ENCODE results near the gene SPATA21. TPM values are rescaled to one million over a fixed set of nuclear protein-coding genes. Genes with fewer than 3 reads are reported as not detected.

SPATA21 gene
- polyA plus RNA-seq, 1 donor (not counting 4 experiments of a cell fraction or from before 2014, with no cell fraction given): 0.04 TPM

DNA sequence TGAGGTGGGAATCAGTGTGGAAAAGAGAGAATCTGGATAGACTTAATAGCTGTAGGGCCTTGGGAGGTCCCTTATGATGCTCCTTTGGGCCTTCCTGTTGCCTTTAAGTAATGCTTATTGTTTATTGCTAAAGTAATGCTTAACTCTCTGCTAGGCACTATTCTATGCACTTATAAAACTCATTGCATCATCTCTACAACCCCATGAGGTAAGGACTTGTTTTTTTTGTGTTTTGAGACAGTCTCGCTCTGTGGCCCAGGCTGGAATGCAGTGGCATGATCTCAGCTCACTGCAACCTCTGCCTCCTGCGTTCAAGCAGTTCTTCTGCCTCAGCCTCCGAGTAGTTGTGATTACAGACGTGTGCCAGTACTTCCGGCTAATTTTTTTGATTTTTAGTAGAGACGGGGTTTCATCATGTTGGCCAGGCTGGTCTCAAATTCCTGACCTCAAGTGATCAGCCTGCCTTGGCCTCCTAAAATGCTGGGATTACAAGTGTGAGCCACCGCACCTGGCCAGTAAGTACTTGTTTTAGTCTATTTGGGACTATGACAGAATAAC is 25.6 kb upstream of the SPATA21 start:
- H3K4me1 ChIP-seq (ENCODE audit: control insufficient read depth, extremely low read depth, insufficient read depth, low read length): no peaks in the 10 kb centered on the region
- FAIRE-seq: no peak

DNA sequence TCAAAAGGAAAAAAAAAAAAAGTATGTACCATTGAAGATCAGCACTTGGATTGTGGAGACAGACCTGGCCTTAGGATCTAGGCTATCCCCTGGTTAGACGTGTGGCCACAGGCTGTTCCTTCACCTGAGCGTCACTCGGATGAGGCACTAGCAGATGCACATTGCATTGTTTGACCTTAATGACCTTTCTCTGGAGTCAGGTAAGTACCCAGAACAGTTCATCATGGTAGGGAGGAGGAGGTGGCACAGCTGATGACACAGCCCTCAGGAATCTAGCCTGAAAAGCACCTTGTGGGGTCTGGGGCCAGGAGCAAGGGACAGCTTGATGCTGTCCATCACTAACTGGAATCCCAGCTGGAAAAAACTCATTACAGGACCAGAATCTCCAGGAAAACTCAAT is 24.5 kb upstream of the SPATA21 start:
- Histone ChIP-seq H3K27me3 (ENCODE audit: control insufficient read depth, extremely low read depth, insufficient read depth, low read length) (no peaks in the 10 kb centered on the region), H3K4me1 (ENCODE audit: control insufficient read depth, extremely low read depth, insufficient read depth, low read length) (no peaks in the 10 kb centered on the region), H3K9me1 (ENCODE audit: control insufficient read depth, extremely low read depth, insufficient read depth, low read length) (no peaks in the 10 kb centered on the region), H2AFZ (ENCODE audit: control insufficient read depth, low read length) (no peak overlapping the region), H3K4me2 (ENCODE audit: control insufficient read depth, extremely low read depth, insufficient read depth, low read depth, low read length) (no peak overlapping the region), H4K20me1 (ENCODE audit: control insufficient read depth, extremely low read depth, insufficient read depth, low read length) (no peaks in the 10 kb centered on the region), H3K79me2 (ENCODE audit: control insufficient read depth, insufficient read depth, low read length) (no peaks in the 10 kb centered on the region), H3K9ac (ENCODE audit: control insufficient read depth, extremely low read depth, insufficient read depth, low read length) (no peak overlapping the region), H3K27ac (ENCODE audit: control insufficient read depth, insufficient read depth, low read length) (no peak overlapping the region), H3K36me3 (ENCODE audit: control insufficient read depth in 2 of 2, extremely low read depth in 1 of 2, insufficient read depth in 2 of 2, low read length in 2 of 2) (peaks cover 18 to 27% of the 10 kb centered on the region in 2 experiments), H3K9me3 (ENCODE audit: control insufficient read depth, low read depth, low read length) (no peaks in the 10 kb centered on the region), H3K4me3 (ENCODE audit: control insufficient read depth in 2 of 3, extremely low read depth in 1 of 3, insufficient read depth in 2 of 3, low read depth in 1 of 3, low read length in 3 of 3) (no peak overlapping the region)
- DNase-seq (ENCODE audit: low read depth, low spot score) (no peak), FAIRE-seq (no peak)
- dilution Hi-C loops (cut with MboI; ENCODE audit: extremely low pct_ligation_motif_present, low sequenced_read_pairs): no loop called here
- TF ChIP-seq, protein P1, sequence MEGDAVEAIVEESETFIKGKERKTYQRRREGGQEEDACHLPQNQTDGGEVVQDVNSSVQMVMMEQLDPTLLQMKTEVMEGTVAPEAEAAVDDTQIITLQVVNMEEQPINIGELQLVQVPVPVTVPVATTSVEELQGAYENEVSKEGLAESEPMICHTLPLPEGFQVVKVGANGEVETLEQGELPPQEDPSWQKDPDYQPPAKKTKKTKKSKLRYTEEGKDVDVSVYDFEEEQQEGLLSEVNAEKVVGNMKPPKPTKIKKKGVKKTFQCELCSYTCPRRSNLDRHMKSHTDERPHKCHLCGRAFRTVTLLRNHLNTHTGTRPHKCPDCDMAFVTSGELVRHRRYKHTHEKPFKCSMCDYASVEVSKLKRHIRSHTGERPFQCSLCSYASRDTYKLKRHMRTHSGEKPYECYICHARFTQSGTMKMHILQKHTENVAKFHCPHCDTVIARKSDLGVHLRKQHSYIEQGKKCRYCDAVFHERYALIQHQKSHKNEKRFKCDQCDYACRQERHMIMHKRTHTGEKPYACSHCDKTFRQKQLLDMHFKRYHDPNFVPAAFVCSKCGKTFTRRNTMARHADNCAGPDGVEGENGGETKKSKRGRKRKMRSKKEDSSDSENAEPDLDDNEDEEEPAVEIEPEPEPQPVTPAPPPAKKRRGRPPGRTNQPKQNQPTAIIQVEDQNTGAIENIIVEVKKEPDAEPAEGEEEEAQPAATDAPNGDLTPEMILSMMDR (optimal IDR thresholded peaks at IDR 0.05 in 1 of 3, IDR thresholded peaks at IDR 0.05 in 1 of 3, conservative IDR thresholded peaks at IDR 0.05 in 1 of 3; ENCODE audit: extremely low read depth in 1 of 3, insufficient read depth in 2 of 3, low read length in 3 of 3): no peak
- TF ChIP-seq EZH2 (IDR thresholded peaks at IDR 0.05; ENCODE audit: low read length): no peak

More for the DNA sequence above, 25.6 kb upstream of the SPATA21 start:
- Histone ChIP-seq H3K4me3 (ENCODE audit: control insufficient read depth in 2 of 3, extremely low read depth in 1 of 3, insufficient read depth in 2 of 3, low read depth in 1 of 3, low read length in 3 of 3) (no peak overlapping the region), H3K9ac (ENCODE audit: control insufficient read depth, extremely low read depth, insufficient read depth, low read length) (no peak overlapping the region), H4K20me1 (ENCODE audit: control insufficient read depth, extremely low read depth, insufficient read depth, low read length) (no peaks in the 10 kb centered on the region), H3K79me2 (ENCODE audit: control insufficient read depth, insufficient read depth, low read length) (no peaks in the 10 kb centered on the region), H3K9me3 (ENCODE audit: control insufficient read depth, low read depth, low read length) (no peaks in the 10 kb centered on the region), H3K36me3 (ENCODE audit: control insufficient read depth in 2 of 2, extremely low read depth in 1 of 2, insufficient read depth in 2 of 2, low read length in 2 of 2) (peaks cover 14 to 23% of the 10 kb centered on the region in 2 experiments), H3K4me2 (ENCODE audit: control insufficient read depth, extremely low read depth, insufficient read depth, low read depth, low read length) (no peak overlapping the region), H2AFZ (ENCODE audit: control insufficient read depth, low read length) (no peak overlapping the region), H3K9me1 (ENCODE audit: control insufficient read depth, extremely low read depth, insufficient read depth, low read length) (no peaks in the 10 kb centered on the region), H3K27ac (ENCODE audit: control insufficient read depth, insufficient read depth, low read length) (no peak overlapping the region), H3K27me3 (ENCODE audit: control insufficient read depth, extremely low read depth, insufficient read depth, low read length) (no peaks in the 10 kb centered on the region)
- DNase-seq (ENCODE audit: low read depth, low spot score): no peak
- dilution Hi-C loops (cut with MboI; ENCODE audit: extremely low pct_ligation_motif_present, low sequenced_read_pairs): no loop called here
- no peak for TF ChIP-seq EZH2 (IDR thresholded peaks at IDR 0.05; ENCODE audit: low read length)
- TF ChIP-seq, protein P1 (optimal IDR thresholded peaks at IDR 0.05 in 1 of 3, IDR thresholded peaks at IDR 0.05 in 1 of 3, conservative IDR thresholded peaks at IDR 0.05 in 1 of 3; ENCODE audit: extremely low read depth in 1 of 3, insufficient read depth in 2 of 3, low read length in 3 of 3): no peak
